NCI-H2029 treated with DMSO at 0.1 percent for 48 hours (cell line): ENCODE measurements around the gene KBTBD12.
A peak's percentile ranks its signal among the peaks of the same experiment; 100 is the strongest.

ENCODE experiments used
- DNase-seq: peaks from one replicate; lab custom pipeline; 2025; lab: John Stamatoyannopoulos, UW

The KBTBD12 gene

DNA sequence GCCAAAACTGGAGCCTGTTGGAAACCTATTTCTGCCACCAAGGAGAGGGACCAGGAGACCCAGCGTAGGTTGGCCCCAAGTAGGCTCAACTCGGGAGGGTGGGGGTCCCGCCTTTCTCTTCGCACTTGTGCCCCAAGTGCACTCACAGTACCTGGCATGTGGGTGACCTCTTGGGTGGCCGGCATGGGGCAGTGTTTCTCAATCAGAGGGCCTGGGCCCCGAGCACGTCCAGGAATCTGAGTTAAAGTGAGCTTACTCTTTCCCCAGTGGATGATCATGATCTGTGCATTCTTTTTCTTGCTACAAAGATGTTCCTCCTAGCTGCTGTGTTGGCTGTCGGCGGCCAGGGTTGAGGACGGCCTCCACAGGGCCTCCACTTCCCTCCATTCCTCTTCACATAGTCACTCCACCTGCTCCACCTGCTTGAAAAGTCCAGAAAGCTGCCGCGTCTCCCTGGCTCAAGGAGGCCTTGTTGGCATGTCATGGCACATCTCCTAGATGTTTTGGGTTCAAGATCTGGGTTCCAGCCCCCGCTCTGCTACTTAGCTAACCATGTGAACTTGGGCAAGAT lies 70.7 kb downstream of the KBTBD12 start:
- DNase-seq: no peak

DNA sequence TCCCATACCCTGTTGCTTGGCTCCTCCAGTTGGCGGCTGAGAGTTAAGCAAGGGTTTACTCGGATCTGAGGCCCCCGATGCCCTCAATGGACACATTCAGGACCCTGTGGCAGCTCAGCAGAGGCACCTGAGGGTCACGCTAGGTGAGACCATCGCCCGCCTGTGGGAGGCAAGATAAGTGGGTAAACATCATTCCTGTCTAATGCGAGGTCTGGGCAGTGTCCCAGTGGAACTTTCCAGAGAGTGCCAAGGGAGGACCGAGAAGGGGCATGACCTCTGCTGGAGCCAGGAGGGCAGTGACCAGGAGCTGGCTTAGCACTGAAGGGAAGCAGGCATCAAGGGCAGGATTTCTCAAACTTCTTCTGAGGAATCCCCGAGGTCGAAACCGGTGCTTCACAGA lies 71.8 kb downstream of the KBTBD12 start:
- DNase-seq: no peak

DNA sequence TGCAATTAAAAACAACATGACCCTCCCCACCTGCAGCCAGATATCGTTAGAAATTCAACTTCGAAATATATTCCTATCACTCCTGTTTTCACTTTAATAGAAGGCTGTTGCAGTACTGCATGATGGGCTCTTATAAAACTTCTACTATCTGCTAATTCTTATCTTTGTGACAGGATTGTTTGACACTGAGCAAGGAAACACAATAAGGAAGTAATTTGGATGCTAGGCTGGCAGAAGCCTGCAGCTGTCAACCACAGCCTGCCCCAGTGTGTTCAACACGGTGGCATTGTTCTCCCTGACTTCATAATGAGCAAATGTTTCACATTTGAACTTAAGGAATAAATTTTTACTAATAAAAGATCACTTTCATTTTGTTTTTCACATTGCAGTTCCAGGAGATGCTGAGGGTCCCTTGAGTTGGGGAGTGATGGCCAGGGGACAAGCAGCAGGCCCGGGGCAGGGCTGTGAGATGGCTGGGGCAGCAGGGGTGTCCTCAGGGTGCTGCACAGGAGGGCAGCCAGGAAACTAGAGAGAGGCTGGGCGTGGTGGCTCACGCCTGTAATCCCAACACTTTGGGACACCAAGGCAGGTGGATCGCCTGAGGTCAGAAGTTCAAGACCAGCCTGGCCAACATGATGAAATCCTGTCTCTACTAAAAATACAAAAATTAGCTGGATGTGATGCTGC lies 72.4 kb downstream of the KBTBD12 start:
- DNase-seq: no peak

DNA sequence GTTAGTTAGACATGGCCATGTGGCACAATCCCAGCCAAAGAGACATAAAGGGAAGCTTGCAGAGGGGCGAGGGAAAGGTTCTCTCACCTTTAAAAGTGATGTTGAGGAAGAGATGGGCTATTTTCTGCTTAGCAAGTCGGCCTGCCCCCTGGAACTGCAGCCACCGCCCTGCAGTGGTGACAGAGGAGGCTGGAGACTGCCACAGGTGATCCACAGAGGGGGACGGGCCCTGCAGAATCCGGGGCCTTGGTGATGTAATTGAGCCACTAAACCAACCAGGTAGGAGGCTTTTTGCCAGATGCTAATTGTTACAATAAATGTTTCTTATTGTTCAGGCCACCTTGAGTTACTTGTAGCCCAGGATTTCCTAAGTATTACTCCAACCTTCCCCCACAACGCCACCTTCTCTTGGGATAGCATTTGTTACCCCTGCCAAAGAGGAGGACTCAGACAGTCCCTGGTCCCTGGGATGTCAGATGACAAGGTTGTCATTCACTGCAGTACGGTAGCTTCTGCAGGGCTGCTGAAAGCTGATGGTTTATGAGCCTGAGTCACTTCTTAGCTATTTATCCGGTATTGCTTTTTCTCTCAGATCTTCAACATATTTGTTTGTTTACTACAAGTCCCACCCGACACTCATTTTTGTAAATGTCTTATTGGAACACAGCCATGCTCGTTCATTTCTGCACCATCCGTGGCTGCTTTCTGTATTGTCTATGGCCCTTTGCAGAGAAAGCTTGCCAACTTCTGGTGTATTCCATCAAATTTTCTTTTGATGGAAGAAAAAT lies 73.9 kb downstream of the KBTBD12 start:
- DNase-seq: no peak

DNA sequence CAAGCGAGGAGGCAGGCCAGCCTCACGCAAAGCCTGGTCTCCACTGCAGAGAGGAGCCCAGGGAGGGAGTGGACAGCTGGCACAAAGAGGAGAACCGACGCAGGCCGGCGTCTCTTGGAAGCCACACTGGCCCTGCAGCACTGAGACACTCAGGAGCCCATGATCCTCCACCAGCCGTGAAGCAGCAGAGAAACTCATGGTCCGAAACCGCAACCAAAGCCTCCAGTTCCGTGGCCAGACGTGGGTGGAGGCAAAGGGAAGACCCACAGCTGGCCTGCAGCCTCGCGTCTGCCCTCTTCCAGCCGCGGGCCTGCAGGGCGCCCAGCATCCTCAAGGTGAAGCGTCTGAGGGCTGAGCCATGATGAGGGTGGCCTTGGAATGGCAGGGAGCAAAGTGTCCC lies 75.0 kb downstream of the KBTBD12 start:
- DNase-seq: no peak

DNA sequence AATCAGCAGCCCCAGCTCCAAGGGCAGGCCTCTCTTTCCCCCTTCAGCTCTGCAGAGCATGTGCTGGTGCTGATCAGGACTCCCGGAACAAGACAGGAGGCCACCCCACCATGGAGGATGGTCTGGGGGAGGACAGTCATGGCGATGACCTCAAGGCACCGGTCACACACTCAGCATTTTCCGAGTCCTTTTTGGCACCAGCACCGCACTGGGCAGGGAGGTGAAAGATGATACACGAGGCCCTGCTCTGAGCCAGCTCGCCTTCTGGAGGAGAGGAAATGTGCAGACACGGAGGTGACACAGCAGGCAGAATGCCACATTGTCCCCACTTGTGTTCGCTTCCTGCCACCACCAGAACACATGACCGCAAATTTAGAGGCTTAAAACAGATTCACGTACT lies 75.4 kb downstream of the KBTBD12 start:
- no peak for DNase-seq

DNA sequence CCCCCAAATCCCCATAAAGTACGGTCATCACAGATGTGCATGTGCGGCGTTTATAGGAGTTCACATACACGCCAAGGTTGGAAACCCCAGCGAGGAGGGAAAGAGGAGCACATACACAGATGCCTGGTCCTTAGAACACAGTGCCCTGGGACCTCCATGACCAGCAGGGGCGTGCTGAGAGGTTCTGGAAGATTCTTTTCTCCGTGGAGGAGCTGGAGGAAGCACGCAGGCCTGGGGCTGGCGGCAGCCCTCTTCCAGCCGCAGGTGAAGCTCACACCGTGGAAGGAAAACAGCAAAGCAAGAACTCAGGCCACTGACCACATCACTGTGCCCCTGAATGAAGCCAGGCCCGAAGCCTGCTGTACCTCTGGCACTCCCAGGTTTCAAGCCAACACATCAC lies 76.2 kb downstream of the KBTBD12 start:
- no peak for DNase-seq

DNA sequence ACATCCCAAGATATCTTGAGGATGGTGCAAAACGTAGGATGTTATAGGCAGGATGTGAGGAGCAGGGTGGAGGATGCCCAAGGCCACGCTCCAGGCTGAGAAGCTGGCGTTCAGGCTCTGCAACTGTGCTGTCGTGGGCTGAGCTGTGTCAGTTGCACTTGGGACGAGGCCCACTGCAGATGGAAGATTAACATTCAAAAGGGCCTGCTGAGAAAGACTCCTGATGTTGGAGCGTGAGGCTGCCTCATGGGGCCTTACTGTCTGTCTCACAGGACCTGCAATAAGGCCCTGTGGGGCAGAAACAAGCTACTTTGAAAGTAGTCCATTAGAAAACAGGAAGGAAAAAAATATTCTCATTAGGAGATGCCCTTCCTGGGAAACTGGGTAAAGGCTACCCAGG lies 76.6 kb downstream of the KBTBD12 start:
- DNase-seq: no peak

DNA sequence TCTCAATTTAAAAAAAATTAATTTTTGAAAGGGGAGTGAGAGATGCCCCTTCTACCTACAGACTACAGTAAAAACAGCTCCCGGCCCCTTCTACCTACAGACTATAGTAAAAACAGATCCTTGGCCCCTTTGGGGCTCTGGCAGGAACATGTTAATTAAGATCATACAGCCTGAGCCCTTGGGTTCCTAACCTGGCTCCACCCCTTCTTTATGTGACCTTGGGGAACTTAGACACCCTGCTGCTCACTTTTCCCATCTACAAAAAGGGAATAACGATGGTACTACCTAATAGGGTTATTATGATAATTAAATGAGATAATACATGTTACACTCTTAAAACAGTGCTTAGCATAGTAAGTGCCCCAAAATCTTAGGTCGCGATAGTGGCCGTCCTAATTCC lies 77.1 kb downstream of the KBTBD12 start:
- no peak for DNase-seq

DNA sequence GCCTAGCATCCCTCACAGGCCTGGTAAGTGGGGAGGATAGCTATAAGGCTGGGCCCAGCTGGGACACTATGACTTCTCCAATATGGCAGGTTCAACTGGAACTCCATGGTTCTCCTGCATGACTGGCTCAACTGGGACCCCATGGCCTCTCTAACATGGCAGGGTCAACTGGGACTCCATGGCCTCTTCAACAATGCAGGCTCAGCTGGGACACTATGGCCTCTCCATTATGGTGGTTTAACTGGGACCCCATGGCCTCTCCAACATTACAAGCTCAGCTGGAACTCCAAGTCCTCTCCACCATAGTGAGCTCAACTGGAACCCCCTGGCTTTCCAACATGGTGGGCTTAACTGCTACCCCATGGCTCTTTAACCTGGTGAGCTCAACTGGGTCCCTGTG lies 79.0 kb downstream of the KBTBD12 start:
- DNase-seq: no peak

DNA sequence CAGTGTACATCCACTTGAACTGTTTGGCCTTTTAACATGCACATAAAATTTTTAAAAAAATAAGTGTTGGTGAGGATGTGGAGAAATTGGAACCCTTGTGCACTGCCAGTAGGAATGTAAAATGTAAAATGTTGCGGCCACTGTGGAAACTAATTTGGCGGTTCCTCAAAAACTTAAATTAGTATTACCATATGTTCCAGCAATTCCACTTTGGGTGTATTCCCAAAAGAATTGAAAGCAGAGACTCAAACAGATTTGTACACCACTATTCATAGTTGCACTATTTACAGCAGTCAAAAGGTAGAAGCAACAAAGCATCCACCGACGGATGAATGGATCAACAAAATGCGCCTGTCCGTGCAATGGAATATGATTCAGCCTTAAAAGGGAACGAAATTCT lies 82.0 kb downstream of the KBTBD12 start:
- DNase-seq: no peak

DNA sequence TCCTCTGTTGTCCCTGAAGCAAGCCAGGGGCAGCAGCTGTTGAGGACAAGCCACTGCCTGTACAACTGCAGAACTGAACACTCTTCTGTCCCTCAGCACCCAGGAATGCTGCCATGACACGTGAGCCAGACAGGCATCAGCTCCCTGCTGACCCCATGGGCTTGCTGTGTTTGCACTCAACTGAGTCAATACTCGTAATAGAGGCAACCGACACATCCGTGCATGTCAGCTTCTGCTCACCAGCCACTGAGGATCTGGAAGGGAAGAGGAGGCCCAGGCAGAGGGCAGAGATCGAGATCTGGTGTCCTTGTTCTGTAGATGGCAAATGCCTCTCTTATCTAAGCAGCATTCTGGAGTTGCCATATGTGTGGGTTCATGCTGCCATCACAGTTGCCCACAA lies 82.9 kb downstream of the KBTBD12 start:
- DNase-seq: no peak

DNA sequence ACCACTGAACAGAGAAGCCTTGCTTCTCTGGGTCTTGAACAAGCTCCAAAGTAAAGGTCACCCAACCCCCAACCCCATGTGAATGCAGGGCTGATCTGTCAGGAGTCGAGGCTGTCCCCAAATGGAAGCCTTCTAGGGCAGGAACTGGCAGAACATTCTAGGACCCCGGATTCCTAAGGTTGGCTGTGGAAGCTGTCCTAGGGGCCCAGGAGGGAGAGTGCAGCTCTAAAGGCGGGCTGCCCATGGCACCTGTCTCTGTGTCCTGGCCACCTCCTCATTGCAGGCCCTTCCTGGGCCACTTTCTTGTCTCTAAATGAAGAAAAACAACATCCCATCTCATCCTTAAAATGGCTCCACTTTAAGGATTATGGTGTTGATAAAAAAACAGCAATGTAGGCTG lies 83.6 kb downstream of the KBTBD12 start:
- no peak for DNase-seq

DNA sequence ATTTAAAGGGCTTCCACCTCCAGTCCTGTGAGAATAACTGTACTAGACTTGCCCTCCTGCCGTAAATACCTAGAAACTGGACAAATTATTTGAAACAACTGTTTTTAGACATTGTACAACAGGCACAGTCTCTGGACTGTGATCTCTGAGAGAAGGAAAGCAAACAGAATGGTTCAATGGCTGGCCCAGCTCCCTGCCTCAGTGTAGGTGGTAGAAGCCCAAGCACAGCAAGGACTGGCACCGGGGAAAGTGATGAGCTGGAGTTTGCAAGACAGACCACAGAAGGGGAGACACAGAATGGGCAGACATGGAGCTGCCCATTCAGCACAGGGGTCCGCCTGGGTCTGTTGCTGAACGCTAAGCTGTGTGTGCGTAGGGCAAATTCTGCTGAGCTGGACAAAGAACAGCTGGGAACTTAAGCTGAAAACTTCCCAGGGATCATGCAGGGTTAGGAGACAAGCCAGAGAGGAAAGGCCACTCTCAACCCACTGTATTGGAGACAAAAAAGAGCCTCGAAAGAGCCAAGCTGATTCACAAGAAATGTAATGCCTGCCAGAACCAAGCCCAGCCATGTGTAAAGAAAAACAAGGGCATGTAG lies 84.6 kb downstream of the KBTBD12 start:
- DNase-seq: no peak

DNA sequence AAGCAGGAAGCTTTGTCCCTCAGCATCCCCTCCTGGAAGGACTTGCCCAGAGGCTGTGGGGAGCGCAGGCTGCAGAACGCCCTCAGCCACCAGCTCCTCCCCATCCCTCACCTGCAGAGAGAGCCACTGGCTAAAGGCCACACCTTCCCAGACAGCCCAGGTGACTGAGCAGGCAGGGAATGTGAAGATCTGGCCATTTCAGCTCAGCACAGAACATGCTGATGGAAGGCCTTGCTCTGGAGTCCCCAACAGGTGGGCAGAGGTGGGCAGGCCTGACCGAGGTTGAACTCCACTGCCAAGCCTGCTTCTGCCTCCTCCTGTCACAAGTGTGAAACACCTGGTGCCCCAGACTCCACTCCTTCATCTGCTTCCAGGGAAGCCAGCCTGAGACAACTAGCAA lies 86.5 kb downstream of the KBTBD12 start:
- no peak for DNase-seq

DNA sequence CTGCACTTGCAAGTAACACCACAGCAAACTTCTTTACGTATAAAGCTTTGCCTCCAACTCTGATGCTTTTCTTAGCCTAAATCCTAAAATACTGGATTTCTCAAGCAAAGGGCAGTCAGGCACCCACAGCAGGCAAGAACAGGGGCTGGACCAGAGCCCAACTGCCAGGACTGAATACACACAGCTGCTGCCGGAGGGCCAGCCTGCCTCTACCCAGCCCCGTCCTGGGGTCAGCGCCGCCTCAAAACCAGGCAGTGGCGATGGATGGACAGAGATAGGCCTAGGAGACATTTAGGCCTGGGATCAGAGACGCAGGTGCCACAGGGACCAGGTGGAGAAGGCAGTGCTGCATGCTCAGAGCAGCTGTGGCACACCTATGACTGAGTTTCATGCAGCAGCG lies 89.6 kb downstream of the KBTBD12 start:
- no peak for DNase-seq

DNA sequence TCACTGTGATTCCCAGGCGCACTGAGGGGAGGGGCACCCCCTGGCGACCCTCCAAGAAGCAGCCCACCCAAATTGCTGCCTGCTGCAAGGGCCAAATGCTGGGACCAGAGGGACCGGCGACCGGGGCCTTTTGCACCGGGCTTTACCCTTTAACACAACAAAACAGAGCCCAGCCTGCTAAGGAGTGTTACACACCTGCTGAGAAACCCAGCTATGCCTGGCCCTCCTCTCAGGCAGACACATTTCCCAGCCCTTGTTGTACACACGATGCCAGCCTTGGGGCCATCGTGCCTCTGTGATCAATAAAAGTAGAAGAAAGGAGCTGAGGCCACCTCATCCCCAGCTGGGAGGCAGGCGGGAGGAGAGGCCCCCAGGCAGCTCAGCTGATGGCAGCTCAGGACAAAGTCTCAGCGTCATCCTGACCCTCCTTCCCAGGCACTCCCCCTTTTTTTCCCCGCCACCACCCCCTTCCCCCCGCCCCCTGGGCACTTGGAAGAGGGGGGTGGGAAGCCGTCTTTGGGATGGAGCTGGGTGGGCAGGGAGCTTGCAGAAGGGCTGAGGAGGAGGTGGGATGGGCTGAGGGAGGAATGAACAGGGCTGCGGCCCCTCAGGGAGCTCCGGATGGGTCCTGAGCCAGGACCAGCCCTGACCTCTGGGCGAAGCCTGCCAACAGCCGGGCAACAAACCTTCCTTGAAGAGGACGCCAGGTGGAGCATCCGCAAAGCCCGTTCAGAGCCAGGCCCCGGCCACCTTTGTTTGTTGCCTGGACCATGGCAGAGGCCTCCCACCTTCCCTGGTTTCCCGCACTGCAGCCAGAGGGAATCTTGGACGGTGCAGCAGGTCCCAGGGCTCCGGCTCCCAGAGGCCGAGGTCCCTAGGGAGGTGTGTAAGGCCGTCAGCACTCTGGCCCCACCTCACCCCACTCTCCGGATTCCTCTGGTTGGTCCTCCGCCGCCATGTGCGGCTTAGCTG lies 91.3 kb downstream of the KBTBD12 start:
- DNase-seq: no peak

DNA sequence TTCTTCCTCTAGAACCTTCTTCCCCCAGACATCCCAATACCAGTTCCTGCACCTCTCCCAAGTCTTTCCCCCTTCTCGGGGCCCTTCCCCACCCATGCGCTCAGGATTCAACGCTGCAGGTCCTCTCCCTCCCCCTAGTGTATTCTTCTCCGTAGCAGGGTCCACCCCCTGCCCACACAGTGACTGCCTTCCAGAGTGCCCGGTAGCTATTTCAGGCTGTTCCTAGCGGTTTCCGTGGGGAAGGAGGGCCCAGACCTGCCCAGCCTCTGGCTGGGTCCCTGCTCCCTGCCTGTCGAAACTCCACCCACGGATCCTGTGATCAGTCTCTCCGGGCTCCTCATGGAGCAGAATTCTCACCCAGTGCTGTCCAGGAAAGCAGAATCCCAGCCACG lies 92.0 kb downstream of the KBTBD12 start:
- DNase-seq: no peak

DNA sequence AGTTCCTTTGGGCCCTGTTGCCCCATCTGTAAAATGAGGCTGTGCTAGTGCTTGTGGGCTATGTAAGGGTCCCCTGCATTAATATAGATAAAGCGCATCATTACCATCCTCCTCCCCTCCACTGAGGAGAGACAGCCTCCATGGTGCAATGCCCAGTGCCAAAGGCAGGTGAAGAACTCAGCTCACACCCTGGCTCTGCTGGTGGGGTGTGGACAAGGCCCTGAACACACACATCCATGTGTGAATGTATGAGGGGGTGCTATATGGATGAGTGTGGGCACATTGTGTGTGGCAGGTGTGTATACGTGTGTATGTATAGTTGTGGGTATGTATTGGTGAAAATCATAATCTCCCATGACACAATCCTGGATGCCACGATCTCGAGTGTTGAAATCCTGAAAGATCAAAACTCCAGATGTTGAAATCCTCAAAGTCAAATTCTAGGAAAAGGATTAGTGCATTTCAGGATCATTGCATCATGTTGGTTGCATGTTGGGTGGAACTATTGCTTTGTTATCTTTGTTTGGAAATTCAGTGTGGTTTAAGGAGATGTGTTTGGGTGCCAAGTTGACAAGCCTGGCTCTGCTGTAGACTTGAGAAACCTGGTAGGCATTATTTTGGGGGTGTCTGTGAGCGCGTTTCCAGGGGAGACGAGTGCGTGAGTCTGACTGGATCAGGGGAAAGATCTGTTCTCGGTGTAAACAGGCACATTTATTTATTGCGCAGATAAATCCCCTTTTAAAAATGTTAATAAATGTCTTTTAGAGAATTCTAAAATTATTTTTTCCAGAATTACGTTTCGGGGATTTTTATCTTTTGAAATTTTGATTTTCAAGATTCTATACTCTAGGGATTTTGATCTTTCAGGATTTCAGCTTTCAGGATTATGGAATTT lies 95.2 kb downstream of the KBTBD12 start:
- no peak for DNase-seq

DNA sequence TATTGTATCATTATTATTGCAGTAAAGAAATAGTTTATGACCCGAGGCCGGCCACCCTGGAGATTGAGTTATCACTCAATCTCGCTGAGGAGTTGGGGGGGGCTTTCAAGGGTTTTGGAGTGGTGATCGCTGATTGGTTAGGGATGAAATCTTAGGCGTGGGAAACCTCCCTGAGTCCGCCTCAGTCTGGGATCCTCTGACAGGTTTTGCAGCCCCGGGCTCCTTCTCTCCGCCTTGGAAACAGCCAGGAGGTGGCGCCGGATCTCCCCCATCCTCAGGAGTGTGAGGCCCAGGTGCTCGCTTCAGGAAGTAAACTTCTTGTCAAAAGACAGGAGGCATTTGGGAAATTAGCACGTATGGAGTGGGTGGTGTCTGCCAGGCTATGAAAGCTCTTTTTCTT lies 96.1 kb downstream of the KBTBD12 start:
- DNase-seq: peak; percentile 28

DNA sequence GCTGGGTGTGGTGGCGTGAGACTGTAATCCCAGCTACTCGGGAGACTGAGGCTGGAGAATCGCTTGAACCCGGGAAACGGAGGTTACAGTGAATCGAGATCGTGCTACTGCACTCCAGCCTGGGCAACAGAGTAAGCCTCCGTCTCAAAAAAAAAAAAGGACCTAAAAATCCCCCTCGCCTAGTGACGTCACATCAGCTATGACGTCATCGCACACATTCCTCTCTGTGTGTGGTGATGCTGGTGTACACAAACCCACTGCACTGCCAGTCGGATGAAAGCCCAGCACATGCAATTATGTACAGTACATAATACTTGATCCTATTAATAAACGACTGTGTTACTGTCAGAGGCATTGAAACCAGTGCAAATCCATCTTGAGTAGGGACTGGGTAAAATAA lies 97.0 kb downstream of the KBTBD12 start:
- DNase-seq: no peak
